ENCODE data around the gene MAMDC4. TPM values are rescaled to one million over a fixed set of nuclear protein-coding genes. Genes with fewer than 3 reads are reported as not detected.

The MAMDC4 gene
- total and polyA plus RNA-seq, 2 of the 13 experiments (the other 11 are each of a cell fraction or from before 2014, with no cell fraction given): 6.0 to 6.8 TPM

DNA sequence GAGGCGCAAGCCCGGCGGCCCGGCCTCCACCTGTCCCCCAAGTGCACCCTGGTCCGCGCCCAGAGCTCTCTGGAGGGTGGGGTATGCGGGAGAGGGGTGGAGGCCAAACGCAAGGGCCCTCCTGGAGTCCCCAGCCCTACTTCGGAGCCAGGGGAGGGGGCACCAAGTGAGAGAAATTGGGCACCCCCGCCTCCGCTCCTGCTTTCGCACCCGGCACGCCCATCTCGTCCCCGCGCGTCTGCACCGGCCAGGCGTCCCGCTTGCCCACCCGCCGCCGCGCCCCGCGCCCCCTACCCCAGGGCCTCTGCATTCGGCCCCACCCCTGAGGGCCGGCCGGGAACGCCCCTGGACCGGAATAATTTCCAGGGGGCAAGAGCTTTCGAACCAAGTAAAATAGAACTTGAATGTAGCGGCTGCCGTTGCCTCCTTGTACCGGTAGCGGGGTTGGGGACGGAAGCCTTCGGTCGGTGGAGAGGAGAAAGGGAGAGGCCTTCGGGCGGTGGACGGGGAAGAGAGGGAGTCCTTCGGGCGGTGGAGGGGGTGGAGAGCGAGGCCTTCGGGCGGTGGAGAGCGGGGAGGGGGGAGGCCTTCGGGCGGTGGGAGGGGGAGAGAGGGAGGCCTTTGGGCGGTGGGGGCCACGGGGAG, 3.6 kb upstream of the MAMDC4 start (continued):
- TF ChIP-seq PRMT3 (CRISPR knock-in tag; IDR thresholded peaks at IDR 0.05; ENCODE audit: borderline replicate concordance, low read depth): 0 out of 2 replicates have a peak, but pooled peaks have one; percentile 61
- TF ChIP-seq, protein P1, sequence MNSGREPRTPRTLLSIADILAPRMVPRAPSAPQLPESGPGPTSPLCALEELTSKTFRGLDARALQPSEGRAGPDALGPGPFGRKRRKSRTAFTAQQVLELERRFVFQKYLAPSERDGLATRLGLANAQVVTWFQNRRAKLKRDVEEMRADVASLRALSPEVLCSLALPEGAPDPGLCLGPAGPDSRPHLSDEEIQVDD (CRISPR knock-in tag; IDR thresholded peaks at IDR 0.05; ENCODE audit: borderline replicate concordance): no peak
- TF ChIP-seq ZBTB1 (CRISPR knock-in tag; IDR thresholded peaks at IDR 0.05; ENCODE audit: borderline replicate concordance): no peak
- TF ChIP-seq ZNF577 (CRISPR knock-in tag; IDR thresholded peaks at IDR 0.05; ENCODE audit: borderline replicate concordance, low read depth): no peak
- TF ChIP-seq SOX6 (IDR thresholded peaks at IDR 0.05): no peak
- no peak for TF ChIP-seq SOX6 (CRISPR knock-in tag; IDR thresholded peaks at IDR 0.05)
- TF ChIP-seq U2AF2 (IDR thresholded peaks at IDR 0.05; ENCODE audit: low read depth, low read length): no peak
- no peak for TF ChIP-seq HMGA1 (CRISPR knock-in tag; conservative IDR thresholded peaks at IDR 0.05)
- TF ChIP-seq PAX8 (CRISPR knock-in tag; IDR thresholded peaks at IDR 0.05; ENCODE audit: borderline replicate concordance): peak; percentile 43; the same call in 1 of the 2 replicates
- TF ChIP-seq ELF3 (CRISPR knock-in tag; IDR thresholded peaks at IDR 0.05): no peak
- TF ChIP-seq ZNF552 (CRISPR knock-in tag; IDR thresholded peaks at IDR 0.05; ENCODE audit: borderline replicate concordance): no peak
- TF ChIP-seq HDAC2 (CRISPR knock-in tag; IDR thresholded peaks at IDR 0.05): no peak
- TF ChIP-seq ZNF546 (CRISPR knock-in tag; conservative IDR thresholded peaks at IDR 0.05): 0 out of 2 replicates have a peak, but pooled peaks have one; percentile 4
- TF ChIP-seq KMT2A (CRISPR knock-in tag; IDR thresholded peaks at IDR 0.05): no peak
- no peak for TF ChIP-seq ZNF230 (CRISPR knock-in tag; IDR thresholded peaks at IDR 0.05)
- no peak for TF ChIP-seq RAD51 (IDR thresholded peaks at IDR 0.05; ENCODE audit: borderline replicate concordance)
- TF ChIP-seq, protein P2, sequence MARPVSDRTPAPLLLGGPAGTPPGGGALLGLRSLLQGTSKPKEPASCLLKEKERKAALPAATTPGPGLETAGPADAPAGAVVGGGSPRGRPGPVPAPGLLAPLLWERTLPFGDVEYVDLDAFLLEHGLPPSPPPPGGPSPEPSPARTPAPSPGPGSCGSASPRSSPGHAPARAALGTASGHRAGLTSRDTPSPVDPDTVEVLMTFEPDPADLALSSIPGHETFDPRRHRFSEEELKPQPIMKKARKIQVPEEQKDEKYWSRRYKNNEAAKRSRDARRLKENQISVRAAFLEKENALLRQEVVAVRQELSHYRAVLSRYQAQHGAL (CRISPR knock-in tag; IDR thresholded peaks at IDR 0.05; ENCODE audit: not compliant biosample characterization): no peak
- TF ChIP-seq ZNF441 (CRISPR knock-in tag; IDR thresholded peaks at IDR 0.05; ENCODE audit: borderline replicate concordance): no peak
